GM18505 (cell line): ENCODE data around the gene CDKN2B.
"Not testable (repeated sequence)": the region's sequence is repeated elsewhere in the genome, so short reads cannot be mapped to it uniquely, and the experiment has no call there.

Experiments
- ATAC-seq: cut with Tn5 transposase; IDR thresholded peaks from one replicate; pipeline ENCODE4 v1.9.1; 2021; ENCODE audit not compliant: unreplicated experiment
- POLR2A ChIP-seq: IDR thresholded peaks from 4 replicates; pipeline ENCODE4 v1.6.1; 2011; ENCODE audit warnings: borderline replicate concordance; ENCODE audit not compliant: insufficient read depth, insufficient read length; ENCODE audit errors: extremely low read depth

The CDKN2B gene, protein sequence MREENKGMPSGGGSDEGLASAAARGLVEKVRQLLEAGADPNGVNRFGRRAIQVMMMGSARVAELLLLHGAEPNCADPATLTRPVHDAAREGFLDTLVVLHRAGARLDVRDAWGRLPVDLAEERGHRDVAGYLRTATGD

GRCh38 chr9:22008717-22009505, at the start of gene CDKN2B:
Gene CDKN2B (minus strand): TSS chr9:22009305. CDS start chr9:22008953, 352 bp downstream.
- ATAC-seq: peak; percentile 91

GRCh38 chr9:22057972-22058371, 48.9 kb upstream of the CDKN2B start:
- not testable (repeated sequence) for ATAC-seq

More at GRCh38 chr9:22008717-22009505, at the start of gene CDKN2B:
- peak; percentile 55 for TF ChIP-seq POLR2A

- TF ChIP-seq POLR2A: no peak
- ATAC-seq: no peak
These were observed 47.3 kb upstream of the CDKN2B start for GRCh38 chr9:22056402-22056801.

GRCh38 chr9:22055090-22055489, 46.0 kb upstream of the CDKN2B start:
- ATAC-seq: no peak
- no peak for TF ChIP-seq POLR2A

GRCh38 chr9:22054529-22054928, 45.4 kb upstream of the CDKN2B start:
- no peak for TF ChIP-seq POLR2A
- ATAC-seq: no peak

GRCh38 chr9:22054076-22054475, 45.0 kb upstream of the CDKN2B start:
- no peak for TF ChIP-seq POLR2A
- no peak for ATAC-seq

DNA sequence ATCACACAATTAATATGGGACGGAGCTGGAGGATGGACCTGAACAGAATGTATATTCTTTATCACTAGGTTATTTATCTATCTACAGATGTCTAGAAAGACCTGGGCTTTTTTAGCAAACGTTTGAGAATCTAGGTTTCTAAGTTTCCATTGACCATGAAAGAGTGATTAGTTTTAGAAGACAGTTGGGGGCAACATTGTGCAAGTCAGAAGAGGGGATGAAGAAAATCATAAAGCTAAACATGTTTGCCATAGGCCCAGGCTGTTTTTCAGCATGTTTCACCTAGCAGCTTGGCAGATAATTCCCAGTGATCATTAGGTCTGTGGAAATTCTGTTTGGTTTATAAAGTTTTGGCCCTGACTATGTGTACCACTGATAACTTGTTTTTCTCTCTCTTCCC, 44.1 kb upstream of the CDKN2B start:
- no peak for TF ChIP-seq POLR2A
- no peak for ATAC-seq

GRCh38 chr9:22052376-22052945, 43.4 kb upstream of the CDKN2B start:
- TF ChIP-seq POLR2A: no peak
- no peak for ATAC-seq

DNA sequence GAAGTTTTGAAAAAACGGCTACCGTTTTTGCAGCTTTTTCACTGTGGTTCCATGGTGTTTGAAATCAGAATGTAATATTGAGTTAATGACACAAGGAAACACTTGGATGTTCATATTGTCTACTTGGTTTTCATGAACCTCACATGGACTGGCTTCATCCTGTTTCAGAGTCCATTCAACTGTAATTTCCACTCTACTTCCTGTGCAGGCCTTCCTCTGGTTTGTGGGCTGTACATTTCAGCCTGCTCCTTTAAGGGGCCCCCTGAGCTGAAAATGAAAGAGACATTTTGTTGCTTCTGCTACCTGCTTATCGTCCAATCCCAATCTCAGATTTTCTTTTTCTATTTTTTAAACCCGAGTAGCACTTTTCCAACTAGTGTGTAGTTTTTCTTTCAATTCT, 41.8 kb upstream of the CDKN2B start:
- peak; percentile 84 for ATAC-seq
- no peak for TF ChIP-seq POLR2A

DNA sequence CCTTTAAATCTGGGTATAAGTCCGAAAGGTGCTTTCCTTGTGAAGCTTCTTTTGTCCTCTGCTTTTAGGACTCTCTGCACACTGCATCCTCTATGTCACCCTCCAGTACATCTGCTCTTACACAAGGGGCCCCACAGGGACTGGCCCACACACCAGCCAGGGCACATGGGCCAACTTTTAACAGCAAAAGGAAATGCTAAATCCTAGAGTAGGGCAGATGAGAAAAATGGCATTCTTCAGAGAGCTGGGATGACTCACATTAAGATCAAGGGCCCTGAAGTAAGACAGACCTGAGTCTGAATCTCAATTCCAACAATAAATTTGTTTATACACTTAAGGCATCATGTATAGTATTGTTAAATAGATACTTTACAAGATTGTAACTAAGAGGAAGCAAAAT, 40.3 kb upstream of the CDKN2B start:
- TF ChIP-seq POLR2A: no peak
- no peak for ATAC-seq

DNA sequence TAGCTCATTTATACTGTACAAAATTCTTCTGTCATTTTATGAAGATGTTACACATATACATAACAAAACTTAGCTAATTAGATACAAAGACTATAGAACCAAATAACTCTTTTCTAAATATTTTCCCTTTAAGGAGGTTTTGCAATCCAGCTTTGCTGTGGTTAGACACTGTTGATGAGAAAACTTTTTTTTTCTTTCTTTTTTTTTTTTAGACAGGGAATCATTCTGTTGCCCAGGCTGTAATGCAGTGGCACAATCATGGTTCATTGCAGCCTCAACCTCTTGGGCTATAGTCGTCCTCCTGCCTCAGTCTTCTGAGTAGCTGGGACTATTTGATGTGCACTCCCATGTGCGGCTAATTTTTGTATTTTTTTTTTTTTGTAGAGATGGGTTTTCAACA, 38.5 kb upstream of the CDKN2B start:
- no peak for ATAC-seq
- TF ChIP-seq POLR2A: no peak

DNA sequence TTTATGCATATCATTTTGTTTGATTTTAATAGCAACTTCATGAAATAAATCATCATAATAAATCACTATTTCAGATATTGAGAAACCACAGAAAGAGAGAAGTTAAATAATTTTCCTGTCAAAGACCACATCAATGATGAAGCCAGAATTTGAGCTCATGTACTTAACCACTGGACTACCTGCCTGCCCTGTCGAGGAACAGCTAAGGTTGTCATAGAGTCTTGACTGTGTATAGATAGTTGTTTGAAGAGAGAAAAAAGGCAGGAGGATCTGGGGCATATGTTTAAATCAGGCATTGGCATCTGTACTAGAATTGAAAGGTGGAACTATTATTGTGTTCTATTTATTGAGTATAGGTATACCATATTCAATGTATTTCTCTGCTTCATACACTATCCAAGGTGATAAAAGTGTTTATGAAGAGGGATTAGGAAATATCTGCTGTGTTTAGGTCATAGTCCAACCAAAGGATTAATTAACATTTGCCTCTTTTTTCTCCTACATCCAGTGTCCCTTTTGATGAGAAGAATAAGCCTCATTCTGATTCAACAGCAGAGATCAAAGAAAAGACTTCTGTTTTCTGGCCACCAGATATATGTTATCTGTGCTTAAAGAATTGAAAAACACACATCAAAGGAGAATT, 37.3 kb upstream of the CDKN2B start:
- no peak for TF ChIP-seq POLR2A
- ATAC-seq: no peak

- no peak for ATAC-seq
- no peak for TF ChIP-seq POLR2A
These were observed 36.3 kb upstream of the CDKN2B start for GRCh38 chr9:22045423-22045822.

GRCh38 chr9:22044583-22044982, 35.5 kb upstream of the CDKN2B start:
- no peak for TF ChIP-seq POLR2A
- no peak for ATAC-seq
